Measurements from ENCODE around the gene PDLIM5. TPM values are rescaled to one million over a fixed set of nuclear protein-coding genes. Genes with fewer than 3 reads are reported as not detected.

Gene PDLIM5
- total and polyA plus RNA-seq, 2 of the 8 experiments (the other 6 are each of a cell fraction or from before 2014, with no cell fraction given), result 37.3 to 62.1 TPM

DNA sequence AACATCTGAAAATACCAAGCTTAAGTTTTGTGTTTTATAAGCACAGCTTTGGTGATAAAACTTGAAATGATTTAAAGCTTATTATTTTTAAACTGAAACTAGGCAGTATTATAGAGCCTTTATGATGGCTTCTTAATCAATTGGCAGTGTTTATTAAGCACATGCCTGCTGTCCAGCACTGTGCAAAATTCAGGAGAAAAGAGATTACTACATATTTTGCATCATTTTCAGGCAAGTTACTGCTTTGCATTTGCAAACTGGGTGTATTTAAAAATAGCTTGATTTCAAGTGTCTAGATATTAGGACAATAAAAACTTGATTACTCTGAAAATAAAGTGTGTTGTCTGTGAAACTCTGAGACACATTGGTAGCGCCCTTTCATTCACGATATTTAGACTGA is 126.5 kb downstream of the PDLIM5 start (continued):
- TF ChIP-seq, protein P1, sequence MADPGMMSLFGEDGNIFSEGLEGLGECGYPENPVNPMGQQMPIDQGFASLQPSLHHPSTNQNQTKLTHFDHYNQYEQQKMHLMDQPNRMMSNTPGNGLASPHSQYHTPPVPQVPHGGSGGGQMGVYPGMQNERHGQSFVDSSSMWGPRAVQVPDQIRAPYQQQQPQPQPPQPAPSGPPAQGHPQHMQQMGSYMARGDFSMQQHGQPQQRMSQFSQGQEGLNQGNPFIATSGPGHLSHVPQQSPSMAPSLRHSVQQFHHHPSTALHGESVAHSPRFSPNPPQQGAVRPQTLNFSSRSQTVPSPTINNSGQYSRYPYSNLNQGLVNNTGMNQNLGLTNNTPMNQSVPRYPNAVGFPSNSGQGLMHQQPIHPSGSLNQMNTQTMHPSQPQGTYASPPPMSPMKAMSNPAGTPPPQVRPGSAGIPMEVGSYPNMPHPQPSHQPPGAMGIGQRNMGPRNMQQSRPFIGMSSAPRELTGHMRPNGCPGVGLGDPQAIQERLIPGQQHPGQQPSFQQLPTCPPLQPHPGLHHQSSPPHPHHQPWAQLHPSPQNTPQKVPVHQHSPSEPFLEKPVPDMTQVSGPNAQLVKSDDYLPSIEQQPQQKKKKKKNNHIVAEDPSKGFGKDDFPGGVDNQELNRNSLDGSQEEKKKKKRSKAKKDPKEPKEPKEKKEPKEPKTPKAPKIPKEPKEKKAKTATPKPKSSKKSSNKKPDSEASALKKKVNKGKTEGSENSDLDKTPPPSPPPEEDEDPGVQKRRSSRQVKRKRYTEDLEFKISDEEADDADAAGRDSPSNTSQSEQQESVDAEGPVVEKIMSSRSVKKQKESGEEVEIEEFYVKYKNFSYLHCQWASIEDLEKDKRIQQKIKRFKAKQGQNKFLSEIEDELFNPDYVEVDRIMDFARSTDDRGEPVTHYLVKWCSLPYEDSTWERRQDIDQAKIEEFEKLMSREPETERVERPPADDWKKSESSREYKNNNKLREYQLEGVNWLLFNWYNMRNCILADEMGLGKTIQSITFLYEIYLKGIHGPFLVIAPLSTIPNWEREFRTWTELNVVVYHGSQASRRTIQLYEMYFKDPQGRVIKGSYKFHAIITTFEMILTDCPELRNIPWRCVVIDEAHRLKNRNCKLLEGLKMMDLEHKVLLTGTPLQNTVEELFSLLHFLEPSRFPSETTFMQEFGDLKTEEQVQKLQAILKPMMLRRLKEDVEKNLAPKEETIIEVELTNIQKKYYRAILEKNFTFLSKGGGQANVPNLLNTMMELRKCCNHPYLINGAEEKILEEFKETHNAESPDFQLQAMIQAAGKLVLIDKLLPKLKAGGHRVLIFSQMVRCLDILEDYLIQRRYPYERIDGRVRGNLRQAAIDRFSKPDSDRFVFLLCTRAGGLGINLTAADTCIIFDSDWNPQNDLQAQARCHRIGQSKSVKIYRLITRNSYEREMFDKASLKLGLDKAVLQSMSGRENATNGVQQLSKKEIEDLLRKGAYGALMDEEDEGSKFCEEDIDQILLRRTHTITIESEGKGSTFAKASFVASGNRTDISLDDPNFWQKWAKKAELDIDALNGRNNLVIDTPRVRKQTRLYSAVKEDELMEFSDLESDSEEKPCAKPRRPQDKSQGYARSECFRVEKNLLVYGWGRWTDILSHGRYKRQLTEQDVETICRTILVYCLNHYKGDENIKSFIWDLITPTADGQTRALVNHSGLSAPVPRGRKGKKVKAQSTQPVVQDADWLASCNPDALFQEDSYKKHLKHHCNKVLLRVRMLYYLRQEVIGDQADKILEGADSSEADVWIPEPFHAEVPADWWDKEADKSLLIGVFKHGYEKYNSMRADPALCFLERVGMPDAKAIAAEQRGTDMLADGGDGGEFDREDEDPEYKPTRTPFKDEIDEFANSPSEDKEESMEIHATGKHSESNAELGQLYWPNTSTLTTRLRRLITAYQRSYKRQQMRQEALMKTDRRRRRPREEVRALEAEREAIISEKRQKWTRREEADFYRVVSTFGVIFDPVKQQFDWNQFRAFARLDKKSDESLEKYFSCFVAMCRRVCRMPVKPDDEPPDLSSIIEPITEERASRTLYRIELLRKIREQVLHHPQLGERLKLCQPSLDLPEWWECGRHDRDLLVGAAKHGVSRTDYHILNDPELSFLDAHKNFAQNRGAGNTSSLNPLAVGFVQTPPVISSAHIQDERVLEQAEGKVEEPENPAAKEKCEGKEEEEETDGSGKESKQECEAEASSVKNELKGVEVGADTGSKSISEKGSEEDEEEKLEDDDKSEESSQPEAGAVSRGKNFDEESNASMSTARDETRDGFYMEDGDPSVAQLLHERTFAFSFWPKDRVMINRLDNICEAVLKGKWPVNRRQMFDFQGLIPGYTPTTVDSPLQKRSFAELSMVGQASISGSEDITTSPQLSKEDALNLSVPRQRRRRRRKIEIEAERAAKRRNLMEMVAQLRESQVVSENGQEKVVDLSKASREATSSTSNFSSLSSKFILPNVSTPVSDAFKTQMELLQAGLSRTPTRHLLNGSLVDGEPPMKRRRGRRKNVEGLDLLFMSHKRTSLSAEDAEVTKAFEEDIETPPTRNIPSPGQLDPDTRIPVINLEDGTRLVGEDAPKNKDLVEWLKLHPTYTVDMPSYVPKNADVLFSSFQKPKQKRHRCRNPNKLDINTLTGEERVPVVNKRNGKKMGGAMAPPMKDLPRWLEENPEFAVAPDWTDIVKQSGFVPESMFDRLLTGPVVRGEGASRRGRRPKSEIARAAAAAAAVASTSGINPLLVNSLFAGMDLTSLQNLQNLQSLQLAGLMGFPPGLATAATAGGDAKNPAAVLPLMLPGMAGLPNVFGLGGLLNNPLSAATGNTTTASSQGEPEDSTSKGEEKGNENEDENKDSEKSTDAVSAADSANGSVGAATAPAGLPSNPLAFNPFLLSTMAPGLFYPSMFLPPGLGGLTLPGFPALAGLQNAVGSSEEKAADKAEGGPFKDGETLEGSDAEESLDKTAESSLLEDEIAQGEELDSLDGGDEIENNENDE (IDR thresholded peaks at IDR 0.05; ENCODE audit: insufficient replicate concordance, low read length), result no peak
- TF ChIP-seq JUN (IDR thresholded peaks at IDR 0.05; ENCODE audit: low read depth, low read length) (no peak), TEAD4 (IDR thresholded peaks at IDR 0.05; ENCODE audit: low read depth, low read length) (no peak), BCL11A (IDR thresholded peaks at IDR 0.05; ENCODE audit: low read depth in 2 of 2, low read length in 2 of 2) (no peak), CREB1 (IDR thresholded peaks at IDR 0.05) (no peak), SIX5 (IDR thresholded peaks at IDR 0.05; ENCODE audit: low read depth, low read length) (no peak), POLR2A (IDR thresholded peaks at IDR 0.05; ENCODE audit: control extremely low read depth in 1 of 2, low read depth in 2 of 2, low read length in 2 of 2) (no peak), HDAC2 (IDR thresholded peaks at IDR 0.05; ENCODE audit: borderline replicate concordance in 1 of 2, low read depth in 2 of 2, low read length in 2 of 2) (no peak), CHD2 (IDR thresholded peaks at IDR 0.05; ENCODE audit: low read length) (no peak), SP2 (IDR thresholded peaks at IDR 0.05; ENCODE audit: low read length) (no peak)
- TF ChIP-seq, protein P2, sequence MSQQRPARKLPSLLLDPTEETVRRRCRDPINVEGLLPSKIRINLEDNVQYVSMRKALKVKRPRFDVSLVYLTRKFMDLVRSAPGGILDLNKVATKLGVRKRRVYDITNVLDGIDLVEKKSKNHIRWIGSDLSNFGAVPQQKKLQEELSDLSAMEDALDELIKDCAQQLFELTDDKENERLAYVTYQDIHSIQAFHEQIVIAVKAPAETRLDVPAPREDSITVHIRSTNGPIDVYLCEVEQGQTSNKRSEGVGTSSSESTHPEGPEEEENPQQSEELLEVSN (IDR thresholded peaks at IDR 0.05), result no peak

All from H1 (cell line).